Subcutaneous adipose tissue (tissue), 4 donors: ENCODE measurements around the gene DEPDC5. TPM values are rescaled to one million over a fixed set of nuclear protein-coding genes. Genes with fewer than 3 reads are reported as not detected.

Experiments used
- total RNA-seq, 4 donors: library from RNA; depleted of rRNA; stranded (reverse); fragments of >200 nt; gene quantifications; one replicate each; pipeline ENCODE4 v1.1.0, GENCODE V29; 2016
- TF ChIP-seq, protein P1 (sequence below): fragments of 450-650 bp; IDR thresholded peaks from one replicate; pipeline ENCODE4 v1.5.1; 2016; ENCODE audit warnings: low read depth, mild to moderate bottlenecking, control low read depth, antibody characterized with exemption, moderate library complexity

Gene DEPDC5
- total RNA-seq, 4 donors from 2014 or later, result 13.2 to 15.6 (median 15.0) TPM

DNA sequence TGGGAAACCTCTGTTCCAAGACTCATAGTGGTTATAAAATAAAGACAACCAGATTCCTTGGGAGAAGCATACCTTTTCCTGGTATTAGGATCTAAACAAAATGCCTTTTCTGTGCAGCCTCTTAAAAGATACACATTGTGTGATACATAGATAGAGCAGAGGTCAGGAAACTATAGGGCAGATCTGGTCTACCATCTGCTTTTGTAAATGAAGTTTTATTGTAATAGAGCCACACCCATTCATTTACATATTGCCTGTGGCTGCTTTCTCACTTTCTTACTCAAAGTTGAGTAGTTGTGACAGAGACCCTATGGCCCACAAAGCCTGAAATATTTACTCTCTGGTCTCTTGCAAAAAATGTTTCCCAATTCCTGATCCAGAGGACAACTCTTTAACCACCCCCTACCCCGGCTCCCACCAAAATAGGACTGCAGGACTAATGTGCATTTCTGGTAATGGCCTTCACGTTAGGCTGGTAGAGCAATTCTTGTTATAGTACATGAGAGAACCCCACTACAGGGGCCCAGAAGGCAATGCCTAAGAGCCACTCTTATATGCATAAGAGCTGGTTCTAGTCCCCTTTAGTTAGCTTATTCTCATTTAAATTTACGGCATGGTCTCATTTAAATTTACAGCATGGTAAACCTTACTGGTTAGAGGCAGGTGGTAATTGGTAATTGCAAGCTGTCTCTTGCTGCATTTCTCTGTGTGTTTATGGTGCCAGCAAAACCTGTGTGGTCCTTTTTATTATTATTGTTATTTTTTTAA is 113.8 kb downstream of the DEPDC5 start:
- TF ChIP-seq, protein P1, sequence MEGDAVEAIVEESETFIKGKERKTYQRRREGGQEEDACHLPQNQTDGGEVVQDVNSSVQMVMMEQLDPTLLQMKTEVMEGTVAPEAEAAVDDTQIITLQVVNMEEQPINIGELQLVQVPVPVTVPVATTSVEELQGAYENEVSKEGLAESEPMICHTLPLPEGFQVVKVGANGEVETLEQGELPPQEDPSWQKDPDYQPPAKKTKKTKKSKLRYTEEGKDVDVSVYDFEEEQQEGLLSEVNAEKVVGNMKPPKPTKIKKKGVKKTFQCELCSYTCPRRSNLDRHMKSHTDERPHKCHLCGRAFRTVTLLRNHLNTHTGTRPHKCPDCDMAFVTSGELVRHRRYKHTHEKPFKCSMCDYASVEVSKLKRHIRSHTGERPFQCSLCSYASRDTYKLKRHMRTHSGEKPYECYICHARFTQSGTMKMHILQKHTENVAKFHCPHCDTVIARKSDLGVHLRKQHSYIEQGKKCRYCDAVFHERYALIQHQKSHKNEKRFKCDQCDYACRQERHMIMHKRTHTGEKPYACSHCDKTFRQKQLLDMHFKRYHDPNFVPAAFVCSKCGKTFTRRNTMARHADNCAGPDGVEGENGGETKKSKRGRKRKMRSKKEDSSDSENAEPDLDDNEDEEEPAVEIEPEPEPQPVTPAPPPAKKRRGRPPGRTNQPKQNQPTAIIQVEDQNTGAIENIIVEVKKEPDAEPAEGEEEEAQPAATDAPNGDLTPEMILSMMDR, result no peak

DNA sequence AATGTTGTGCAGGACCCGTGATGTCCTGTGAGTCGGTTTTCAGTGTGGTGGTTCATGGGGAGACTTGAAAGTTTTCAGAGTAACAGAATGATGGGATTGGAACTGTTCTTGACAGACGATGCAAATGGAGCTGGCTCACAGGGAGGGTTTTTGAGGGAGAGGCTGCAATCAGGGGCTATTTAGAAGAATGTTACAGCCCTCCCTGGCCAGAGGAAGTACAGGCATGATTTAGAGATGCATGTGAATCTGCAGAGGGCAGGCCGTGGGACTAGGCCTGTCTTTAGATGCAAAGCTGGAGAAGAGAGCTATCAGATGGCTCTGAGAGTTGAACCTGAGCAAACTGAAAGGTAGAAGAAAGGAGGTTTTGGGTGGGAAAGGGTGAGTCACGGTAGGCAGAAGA is 115.9 kb downstream of the DEPDC5 start:
- TF ChIP-seq, protein P1, result no peak

DNA sequence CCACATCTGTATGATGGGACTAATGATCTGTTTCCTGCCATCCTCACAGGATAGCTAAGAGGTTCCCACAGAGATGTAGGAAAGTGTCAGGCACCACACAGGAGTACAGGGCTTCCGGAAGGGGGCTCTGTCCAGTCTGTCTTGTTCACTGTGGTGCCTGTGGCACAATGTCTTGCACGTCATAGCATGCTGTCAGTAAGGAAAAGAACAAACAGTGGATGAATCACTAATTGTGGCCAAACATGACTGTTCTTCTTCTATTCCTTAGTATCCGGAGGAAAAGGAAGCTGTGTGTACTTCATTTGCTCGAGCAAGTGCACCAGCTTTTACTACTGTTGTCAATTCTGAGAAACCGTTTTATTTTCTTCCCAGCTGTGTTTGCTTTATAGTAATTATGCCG is 117.1 kb downstream of the DEPDC5 start:
- TF ChIP-seq, protein P1, result no peak

DNA sequence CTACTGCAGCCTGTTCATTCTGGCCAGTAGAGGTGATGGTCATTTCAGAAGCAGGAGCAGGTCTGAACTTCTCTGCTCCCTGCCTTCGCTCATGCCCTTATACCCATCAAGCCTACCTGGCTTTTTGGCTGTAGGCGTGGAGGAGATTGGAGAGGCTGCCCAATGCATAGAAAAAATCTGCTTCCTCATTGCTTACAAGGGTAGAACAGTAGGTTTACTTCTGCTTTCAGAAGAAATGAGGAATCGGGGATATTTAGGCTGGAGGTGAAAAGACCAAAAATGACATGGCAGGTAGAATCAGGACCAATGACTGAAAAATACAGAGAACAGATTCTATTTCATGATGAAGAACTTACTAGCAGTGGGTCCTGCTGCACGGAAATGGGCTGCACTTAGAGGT is 117.7 kb downstream of the DEPDC5 start:
- TF ChIP-seq, protein P1, result no peak

DNA sequence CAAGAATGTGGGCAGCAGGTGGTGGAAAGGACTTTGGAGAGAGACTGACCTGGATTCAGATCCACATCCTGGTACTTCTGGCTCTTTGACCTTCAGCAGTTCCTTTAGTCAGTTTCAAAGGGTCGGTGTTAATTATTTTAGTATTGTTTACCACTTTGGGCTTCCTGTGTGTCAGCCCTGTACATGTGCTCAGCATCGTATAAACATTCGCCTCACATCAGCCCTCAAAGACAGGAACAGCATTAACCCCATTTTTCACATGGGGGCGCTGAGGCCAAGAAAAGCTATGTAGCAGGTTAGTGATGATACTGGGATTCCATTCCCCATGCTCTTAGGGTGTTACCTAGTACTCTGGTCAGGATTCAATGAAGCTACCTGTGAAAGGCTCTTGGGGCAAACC is 118.4 kb downstream of the DEPDC5 start:
- TF ChIP-seq, protein P1, result no peak

DNA sequence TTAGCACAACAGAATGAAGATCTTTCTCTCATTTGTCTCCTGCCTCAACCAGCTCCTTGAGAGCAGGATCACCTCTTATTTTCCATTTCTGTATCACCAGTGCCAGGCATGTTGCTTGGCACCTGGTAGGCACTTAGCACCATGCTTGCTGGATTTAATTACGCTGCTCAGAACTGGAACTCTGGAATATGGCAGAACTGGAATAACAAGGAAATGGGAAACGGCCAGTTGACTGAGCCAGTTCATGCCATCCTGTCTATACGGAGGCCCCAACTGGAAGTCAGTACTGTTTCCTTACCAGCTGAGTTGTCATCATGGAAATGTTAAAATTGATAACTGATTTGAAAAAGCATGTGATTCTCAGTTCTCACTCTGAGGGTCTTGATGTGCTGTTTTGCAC is 121.0 kb downstream of the DEPDC5 start:
- TF ChIP-seq, protein P1, result no peak

DNA sequence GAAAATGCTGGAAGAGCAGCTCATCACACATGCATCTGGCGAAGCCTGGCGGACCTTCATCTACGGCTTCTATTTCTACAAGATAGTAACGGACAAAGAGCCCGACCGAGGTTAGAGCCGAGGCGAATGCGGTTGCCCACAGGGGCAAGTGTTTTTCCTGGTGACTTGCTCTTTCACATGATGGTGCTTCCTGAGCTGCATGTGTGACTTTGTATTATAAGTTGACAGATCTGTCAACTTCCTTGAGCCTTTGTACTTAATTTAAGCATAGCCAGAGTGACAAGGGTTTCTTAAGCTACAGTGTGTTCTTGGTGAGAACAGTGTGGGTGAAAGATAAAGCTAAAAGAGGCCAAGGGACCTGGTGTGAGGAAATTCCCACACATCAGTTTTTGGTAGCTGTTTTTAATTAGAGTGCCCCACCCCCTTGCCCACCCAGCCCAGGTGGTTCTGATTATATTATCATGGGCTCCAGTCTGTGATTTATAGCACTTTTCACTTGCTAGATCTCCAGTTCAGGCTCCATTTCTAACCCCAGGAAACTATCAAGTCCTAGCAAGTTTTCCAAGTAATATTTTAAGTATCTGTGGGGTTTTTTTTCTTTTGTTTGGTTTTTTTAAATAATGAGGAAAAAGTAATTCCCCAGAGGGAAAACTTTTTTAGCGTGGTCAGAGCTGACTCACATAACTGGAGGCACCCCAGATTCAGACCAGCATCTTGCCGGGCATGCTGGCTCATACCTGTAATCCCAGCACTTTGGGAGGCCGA is 122.5 kb downstream of the DEPDC5 start:
- TF ChIP-seq, protein P1, result no peak
